K562 (cell line): ENCODE data around the gene BCAS2. TPM values are rescaled to one million over a fixed set of nuclear protein-coding genes. Genes with fewer than 3 reads are reported as not detected.

ENCODE experiments used
- ATAC-seq: fragments of 200-7000 bp; cut with Tn5 transposase; 3 replicates; pipeline ENCODE4 v1.9.1; 2020; ENCODE audit warnings: moderate library complexity
- BruUV-seq: library from RNA; stranded (reverse); fragments of 400-500 nt; replicated peaks from 2 replicates; lab custom pipeline; 2021; lab: Mats Ljungman, UMichigan
- CTCF ChIA-PET: fragments of 300-600 bp; formaldehyde crosslinking; extraction: SDS; loops from one replicate; lab custom pipeline; 2021; ENCODE audit warnings: low intra/inter-chr PET ratio; lab: Yijun Ruan, JAX
- POLR2A ChIA-PET: fragments of 300-600, 350-650 bp; sonication (Branson Sonifier 250); formaldehyde crosslinking; extraction: SDS; loops from one replicate; lab custom pipeline; 2021; ENCODE audit warnings: antibody characterized with exemption, inconsistent platforms; lab: Yijun Ruan, JAX
- DNase-seq, 4 experiments: peaks; one replicate each; pipeline versions ENCODE4 v3.0.0 to v3.0.0-alpha.2; 2011 to 2018; ENCODE audit warnings: low spot score in 3 of 4, mixed read lengths in 3 of 4; ENCODE audit errors: extremely low read depth in 1 of 4
- FAIRE-seq: peaks from 2 replicates; lab custom pipeline; 2011; peaks lifted over from hg19 to GRCh38; lab: Jason Lieb, UNC
- H2AFZ ChIP-seq: 2 replicates; pipeline ENCODE4 v1.6.0; 2011; ENCODE audit warnings: low read depth, low read length, control low read depth, inconsistent platforms
- H3K27ac ChIP-seq: fragments of 200-600 bp; 3 replicates; pipeline ENCODE4 v1.8.0; 2011; ENCODE audit warnings: low read depth, mild to moderate bottlenecking, control low read depth, inconsistent platforms, low read length, moderate library complexity, mixed read lengths; ENCODE audit errors: extremely low read depth
- H3K27me3 ChIP-seq, 2 experiments: fragments of 300-600 bp in 1 of 2; 2 replicates in 1 of 2; 3 replicates in 1 of 2; pipeline versions ENCODE4 v1.6.0 to v1.8.0; 2011; ENCODE audit warnings: inconsistent platforms in 2 of 2, low read length in 2 of 2, mild to moderate bottlenecking in 1 of 2, mixed read lengths in 1 of 2, moderate library complexity in 1 of 2; ENCODE audit not compliant: control insufficient read depth in 2 of 2, insufficient read depth in 2 of 2
- H3K36me3 ChIP-seq: fragments of 300-600 bp; 3 replicates; pipeline ENCODE4 v1.8.0; 2011; ENCODE audit warnings: mild to moderate bottlenecking, low read length, inconsistent platforms; ENCODE audit not compliant: control insufficient read depth, insufficient read depth
- H3K4me1 ChIP-seq, 2 experiments: fragments of 200-600 bp in 1 of 2; replicated peaks in 1 of 2; 2 replicates in 1 of 2; 3 replicates in 1 of 2; pipeline versions ENCODE4 v1.5.1 to v1.8.0; 2011; ENCODE audit warnings: inconsistent platforms in 2 of 2, low read length in 2 of 2, mild to moderate bottlenecking in 1 of 2, mixed read lengths in 1 of 2, moderate library complexity in 1 of 2; ENCODE audit not compliant: control insufficient read depth in 2 of 2, insufficient read depth in 2 of 2
- H3K4me2 ChIP-seq: 2 replicates; pipeline ENCODE4 v1.6.1; 2011; ENCODE audit warnings: low read length, control low read depth, inconsistent platforms, mixed read lengths; ENCODE audit not compliant: insufficient read depth
- H3K4me3 ChIP-seq: fragments of 200-600 bp; sonication (generic), shearing (Covaris generic); 2 replicates; pipeline ENCODE4 v1.5.1; 2016; ENCODE audit warnings: control low read depth, inconsistent platforms
- H3K79me2 ChIP-seq: fragments of 200-600 bp; 3 replicates; pipeline ENCODE4 v1.8.0; 2011; ENCODE audit warnings: low read length, inconsistent platforms; ENCODE audit not compliant: control insufficient read depth, insufficient read depth
- H3K9ac ChIP-seq, 2 experiments: 2 replicates each; pipeline versions ENCODE4 v1.6.0 to v1.6.1; 2011; ENCODE audit warnings: low read depth in 2 of 2, low read length in 2 of 2, control low read depth in 1 of 2, inconsistent platforms in 1 of 2, mild to moderate bottlenecking in 1 of 2, mixed read lengths in 1 of 2; ENCODE audit not compliant: insufficient read depth in 1 of 2
- H3K9me1 ChIP-seq: one replicate; pipeline ENCODE4 v1.6.0; 2011; ENCODE audit warnings: inconsistent platforms, mild to moderate bottlenecking, low read length, moderate library complexity; ENCODE audit not compliant: control insufficient read depth, insufficient read depth
- H3K9me3 ChIP-seq: replicated peaks from 2 replicates; pipeline ENCODE4 v1.5.1; 2011; ENCODE audit warnings: low read depth, low read length, inconsistent platforms; ENCODE audit not compliant: control insufficient read depth, insufficient read depth
- H4K20me1 ChIP-seq: replicated peaks from 2 replicates; pipeline ENCODE4 v1.6.1; 2011; ENCODE audit warnings: low read length, inconsistent platforms, mixed read lengths; ENCODE audit not compliant: control insufficient read depth, insufficient read depth
- DMBX1 ChIP-seq: fragments of 250-450 bp; sonication (Bioruptor Pico); IDR thresholded peaks from 2 replicates; pipeline ENCODE4 v1.8.0; 2022; ENCODE audit warnings: inconsistent platforms, mild to moderate bottlenecking, moderate library complexity, borderline replicate concordance
- E2F3 ChIP-seq: fragments of 250-450 bp; sonication (Bioruptor Pico); IDR thresholded peaks from 2 replicates; pipeline ENCODE4 v1.4.0; 2020; ENCODE audit warnings: mild to moderate bottlenecking
- ETV1 ChIP-seq: fragments of 450-650 bp; conservative IDR thresholded peaks from 2 replicates; pipeline ENCODE4 v1.6.1; 2016; ENCODE audit warnings: missing genetic modification characterization, control low read depth, low read depth, missing compliant biosample characterization
- HCFC1 ChIP-seq: IDR thresholded peaks from 2 replicates; pipeline ENCODE4 v1.6.1; 2012; ENCODE audit warnings: low read depth, low read length, improper control_type of control experiment
- OTX1 ChIP-seq: fragments of 450-650 bp; formaldehyde crosslinking; IDR thresholded peaks from 2 replicates; pipeline ENCODE4 v1.4.0; 2022; ENCODE audit warnings: mild to moderate bottlenecking
- SAFB2 ChIP-seq: fragments of 200-400 bp; formaldehyde crosslinking; IDR thresholded peaks from 2 replicates; pipeline ENCODE4 v1.6.1; 2018; ENCODE audit warnings: borderline replicate concordance, low read length, low read depth, moderate library complexity; ENCODE audit not compliant: severe bottlenecking
- SMAD1 ChIP-seq: fragments of 150-350 bp; IDR thresholded peaks from 2 replicates; pipeline ENCODE4 v1.6.1; 2014; ENCODE audit warnings: low read length, low read depth; ENCODE audit not compliant: partially characterized antibody
- SMAD2 ChIP-seq: fragments of 150-350 bp; IDR thresholded peaks from 2 replicates; pipeline ENCODE4 v1.6.1; 2014; ENCODE audit warnings: low read depth, mild to moderate bottlenecking, low read length
- YY1 ChIP-seq, 3 experiments: IDR thresholded peaks; 2 replicates each; pipeline ENCODE4 v1.6.1; 2011; ENCODE audit warnings: low read length in 2 of 3, mild to moderate bottlenecking in 2 of 3, moderate library complexity in 2 of 3, borderline replicate concordance in 1 of 3, control low read depth in 1 of 3, low read depth in 1 of 3; ENCODE audit not compliant: insufficient read depth in 3 of 3, insufficient replicate concordance in 2 of 3, control insufficient read depth in 1 of 3, insufficient read length in 1 of 3; ENCODE audit errors: extremely low read depth in 1 of 3
- ZBTB33 ChIP-seq: sonication (generic); formaldehyde crosslinking; IDR thresholded peaks from 2 replicates; pipeline ENCODE4 v1.8.1; 2023; ENCODE audit warnings: mild to moderate bottlenecking, missing genetic modification reagents
- ZNF512 ChIP-seq: IDR thresholded peaks from 2 replicates; pipeline ENCODE4 v1.6.1; 2016; ENCODE audit warnings: missing genetic modification characterization, missing compliant biosample characterization
- ZSCAN32 ChIP-seq: fragments of 450-650 bp; formaldehyde crosslinking; IDR thresholded peaks from 2 replicates; pipeline ENCODE4 v1.4.0; 2020; ENCODE audit warnings: mild to moderate bottlenecking, moderate library complexity
- WGBS: fragments of 100-300 bp; shearing (Covaris generic); methylation state at CpG from one replicate; pipeline ENCODE4 v1.1.6; 2016; ENCODE audit warnings: low coverage, mixed read lengths; ENCODE audit not compliant: insufficient coverage; ENCODE audit errors: missing lambda C conversion rate; 5-methylcytosine and 5-hydroxymethylcytosine counted together
- in situ Hi-C: fragments of 300-500 bp; cut with MboI; formaldehyde crosslinking; loops from 4 replicates; pipeline ENCODE4 v1.15.0; 2018; ENCODE audit warnings: inconsistent platforms, mixed read lengths
- intact Hi-C: fragments of 100-400 bp; cut with micrococcal nuclease; formaldehyde crosslinking; loops from 2 replicates; pipeline ENCODE4 v1.14.2; 2022
- polyA plus RNA-seq, 8 experiments: library from polyadenylated mRNA; depleted of rRNA in 4 of 8; stranded (reverse) in 5 of 8; unstranded in 3 of 8; fragments of >200 nt; fragmentation: Nextera tagmentation in 2 of 8; fragmentation: Illumina TruSeq in 1 of 8; extraction: Ambion mirVana in 2 of 8; extraction: Trizol in 1 of 8; gene quantifications; 2 replicates each; pipeline versions ENCODE4 v1.2.1 to v1.2.3, GENCODE V29; 2011 to 2014; ENCODE audit warnings: inconsistent platforms in 1 of 8, missing spikeins in 1 of 8
- total RNA-seq, 7 experiments: library from RNA; depleted of rRNA in 6 of 7; stranded (reverse); fragments of >200 nt in 6 of 7; fragmentation: Illumina TruSeq in 2 of 7; extraction: Trizol in 2 of 7; gene quantifications; 2 replicates each; pipeline versions ENCODE4 v1.2.1 to v1.2.3, GENCODE V29; 2011 to 2021; ENCODE audit warnings: low replicate concordance in 1 of 7

The BCAS2 gene
- total and polyA plus RNA-seq, 9 of the 15 experiments (the other 6 are each of a cell fraction or from before 2014, with no cell fraction given), result 59.3 to 183 (median 81.1) TPM

DNA sequence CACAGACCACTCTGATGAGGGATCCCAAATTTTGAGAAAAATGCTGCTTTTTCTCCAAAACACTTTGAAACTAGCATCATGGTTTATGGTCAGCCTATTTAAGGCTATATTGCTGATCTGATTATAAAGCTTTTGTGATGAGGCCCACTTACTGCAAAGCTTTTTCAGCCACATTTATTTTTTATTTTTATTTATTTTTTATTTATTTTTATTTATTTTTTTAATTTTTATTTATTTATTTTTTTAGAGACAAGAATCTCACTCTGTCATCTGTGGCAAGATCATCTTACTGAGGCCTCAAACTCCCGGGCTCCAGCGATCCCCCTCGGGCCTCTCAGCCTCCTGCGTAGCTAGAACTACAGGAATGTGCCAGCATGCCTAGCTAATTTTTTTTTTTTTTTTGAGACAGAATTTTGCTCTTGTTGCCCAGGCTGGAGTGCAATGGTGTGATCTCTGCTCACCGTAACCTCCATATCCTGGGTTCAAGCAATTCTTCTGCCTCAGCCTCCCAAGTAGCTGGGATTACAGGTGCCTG is 5.2 kb upstream of the BCAS2 start:
- Histone ChIP-seq H3K4me3 (no peak overlapping the region), H2AFZ (no peak overlapping the region), H3K27ac (no peak overlapping the region), H4K20me1 (no peaks in the 10 kb centered on the region), H3K9ac (no peak overlapping the region), H3K9me3 (peaks cover 2% of the 10 kb centered on the region; the same call in 1 of the 2 replicates), H3K36me3 (no peaks in the 10 kb centered on the region), H3K4me2 (no peak overlapping the region), H3K27me3 (0 out of 5 replicates have a peak, but pooled peaks cover 3 to 4% of the 10 kb centered on the region in 2 experiments), H3K9me1 (no peaks in the 10 kb centered on the region), H3K79me2 (no peaks in the 10 kb centered on the region), H3K4me1 (peaks cover 3 to 4% of the 10 kb centered on the region in 2 experiments; a peak in 1 of 5 replicates)
- intact Hi-C loops (no loop called here), in situ Hi-C loops (no loop called here)
- no TSS peak for BruUV-seq
- WGBS, result 65% methylated on average over 5 of the region's 5 CpGs
- FAIRE-seq, result no peak
- POLR2A ChIA-PET, result interaction anchor here (1.0 kb wide), 2 partner anchors 15 to 18 kb away, joined by 3 to 4 read pairs; no protein-coding TSS in a partner anchor
- TF ChIP-seq ZSCAN32 (CRISPR knock-in tag) (no peak), YY1 (IDR thresholded peaks at IDR 0.05; ENCODE audit: borderline replicate concordance in 1 of 3, control insufficient read depth in 1 of 3, extremely low read depth in 1 of 3, insufficient read depth in 3 of 3, insufficient read length in 1 of 3, insufficient replicate concordance in 2 of 3, low read depth in 1 of 3, low read length in 2 of 3) (no peak), SAFB2 (no peak), OTX1 (CRISPR knock-in tag) (no peak), E2F3 (CRISPR knock-in tag) (no peak), SMAD1 (no peak), DMBX1 (CRISPR knock-in tag) (no peak), SMAD2 (no peak), ZNF512 (tag) (no peak), ETV1 (tag) (no peak), HCFC1 (no peak), ZBTB33 (no peak)
- ATAC-seq, result no peak
- CTCF ChIA-PET, result no interaction called here
- no peak for DNase-seq
